Dermis blood vessel endothelial cell (primary cell): ENCODE results near the gene FRG2. TPM values are rescaled to one million over a fixed set of nuclear protein-coding genes. Genes with fewer than 3 reads are reported as not detected.
"Not testable (repeated sequence)": the region's sequence is repeated elsewhere in the genome, so short reads cannot be mapped to it uniquely, and the experiment has no call there.

Experiments used
- DNase-seq: peaks from one replicate; pipeline ENCODE4 v3.0.0; 2010
- total RNA-seq: library from RNA; depleted of rRNA; stranded (reverse); fragments of >200 nt; gene quantifications from 2 replicates; pipeline ENCODE4 v1.2.3, GENCODE V29; 2014

Gene FRG2
- total RNA-seq, 1 donor from 2014 or later = not detected

GRCh38 chr4:190015538-190016368 lies 11.3 kb downstream of the FRG2 start:
- no peak for DNase-seq

GRCh38 chr4:190014771-190015537 lies 12.1 kb downstream of the FRG2 start:
- no peak for DNase-seq

- DNase-seq = not testable (repeated sequence)
Measured at GRCh38 chr4:189989941-189990340, 37.1 kb downstream of the FRG2 start.

- no peak for DNase-seq
Measured at GRCh38 chr4:189988877-189989431, 38.1 kb downstream of the FRG2 start.

GRCh38 chr4:189985651-189986243 lies 41.3 kb downstream of the FRG2 start:
- not testable (repeated sequence) for DNase-seq

- not testable (repeated sequence) for DNase-seq
Measured at GRCh38 chr4:189984661-189985060, 42.4 kb downstream of the FRG2 start.

- DNase-seq = not testable (repeated sequence)
Measured at GRCh38 chr4:189983916-189984526, 43.0 kb downstream of the FRG2 start.

GRCh38 chr4:189981970-189982369 lies 45.1 kb downstream of the FRG2 start:
- no peak for DNase-seq

GRCh38 chr4:189980292-189980691 lies 46.8 kb downstream of the FRG2 start:
- not testable (repeated sequence) for DNase-seq

GRCh38 chr4:189979196-189980047 lies 47.6 kb downstream of the FRG2 start:
- no peak for DNase-seq

Other genes with a start within 250 kb of the FRG2 start
- gene FRG1, start 86.4 kb downstream of the FRG2 start, total RNA-seq = 47.0 and 47.9 TPM in 2 replicates
- gene DBET, start 37.2 kb upstream of the FRG2 start, total RNA-seq = not detected in 2 replicates
- gene DUX4, start 146.5 kb upstream of the FRG2 start, total RNA-seq = not detected in 2 replicates